Thymus (tissue), 11 donors: Measurements from ENCODE around the gene HSFX3. TPM values are rescaled to one million over a fixed set of nuclear protein-coding genes. Genes with fewer than 3 reads are reported as not detected.
"Not testable (repeated sequence)": the region's sequence is repeated elsewhere in the genome, so short reads cannot be mapped to it uniquely, and the experiment has no call there.

Experiments used
- DNase-seq, 9 donors: peaks; one replicate each; pipeline ENCODE4 v3.0.0-alpha.2; 2013; ENCODE audit warnings: low spot score in 9 of 9, low read depth in 6 of 9, missing footprints in 1 of 9
- H3K27ac ChIP-seq, 2 donors: one replicate each; pipeline ENCODE4 v1.5.1; 2013; ENCODE audit warnings: control low read depth in 1 of 2, low read depth in 1 of 2, low read length in 1 of 2, mild to moderate bottlenecking in 1 of 2, moderate library complexity in 1 of 2
- H3K27me3 ChIP-seq, 2 donors: one replicate each; pipeline ENCODE4 v1.5.1; 2013; ENCODE audit warnings: low read length in 1 of 2; ENCODE audit not compliant: control insufficient read depth in 2 of 2, insufficient read depth in 1 of 2
- H3K36me3 ChIP-seq, 2 donors: one replicate each; pipeline ENCODE4 v1.5.1; 2013; ENCODE audit warnings: low read length in 1 of 2, mild to moderate bottlenecking in 1 of 2, moderate library complexity in 1 of 2; ENCODE audit not compliant: control insufficient read depth in 2 of 2, insufficient read depth in 2 of 2
- H3K4me1 ChIP-seq, 2 donors: one replicate each; pipeline ENCODE4 v1.5.1; 2013; ENCODE audit warnings: low read length in 2 of 2; ENCODE audit not compliant: control insufficient read depth in 2 of 2, insufficient read depth in 2 of 2
- H3K4me3 ChIP-seq, 2 donors: one replicate each; pipeline ENCODE4 v1.5.1; 2013; ENCODE audit warnings: low read length in 2 of 2, control low read depth in 1 of 2, mild to moderate bottlenecking in 1 of 2
- H3K9me3 ChIP-seq, 2 donors: one replicate each; pipeline ENCODE4 v1.5.1; 2013; ENCODE audit warnings: low read length in 1 of 2, mild to moderate bottlenecking in 1 of 2; ENCODE audit not compliant: control insufficient read depth in 2 of 2, insufficient read depth in 1 of 2
- WGBS: extraction: QIAGEN DNeasy Blood & Tissue Kit; methylation state at CpG from one replicate; pipeline ENCODE4 v1.1.7; 2013; 5-methylcytosine and 5-hydroxymethylcytosine counted together
- polyA plus RNA-seq: library from polyadenylated mRNA; stranded (reverse); fragments of 200-250 nt; gene quantifications from one replicate; pipeline ENCODE4 v1.2.3, GENCODE V29; 2013
- total RNA-seq: library from RNA; stranded (reverse); fragments of 120-200 nt; gene quantifications from one replicate; pipeline ENCODE4 v1.2.4, GENCODE V29; 2013
- donor health status: healthy.

Gene HSFX3
- total and polyA plus RNA-seq, 2 donors: 0.28 to 1.6 TPM

GRCh38 chrX:149503446-149503845 is 46.3 kb downstream of the HSFX3 start:
- peaks cover 3 to 14% of the 10 kb centered on the region in 2 donors for H3K4me1 ChIP-seq
- not testable (repeated sequence) for H3K27me3 ChIP-seq, H3K27ac ChIP-seq, H3K36me3 ChIP-seq, H3K9me3 ChIP-seq, H3K4me3 ChIP-seq
- WGBS: 6% methylated on average over 3 of the region's 10 CpGs
- DNase-seq: peak in 1 of 9 donors; percentile 54

GRCh38 chrX:149502923-149503322 is 46.8 kb downstream of the HSFX3 start:
- H3K4me3 ChIP-seq, H3K9me3 ChIP-seq, H3K27ac ChIP-seq, H3K36me3 ChIP-seq, H3K27me3 ChIP-seq, DNase-seq: not testable (repeated sequence)
- WGBS: 57% methylated on average over 5 of the region's 5 CpGs
- peaks cover 3 to 14% of the 10 kb centered on the region in 2 donors for H3K4me1 ChIP-seq

- WGBS: 95% methylated on average over 5 of the region's 5 CpGs
- Histone ChIP-seq H3K4me1 (peaks cover 0 to 7% of the 10 kb centered on the region in 2 donors), H3K36me3 (peaks cover 18 to 20% of the 10 kb centered on the region in 2 donors), H3K27me3 (no peaks in the 10 kb centered on the region), H3K4me3 (no peak overlapping the region), H3K27ac (no peak overlapping the region), H3K9me3 (no peaks in the 10 kb centered on the region)
- no peak for DNase-seq
Measured at GRCh38 chrX:149499766-149500165, 50.0 kb downstream of the HSFX3 start.

GRCh38 chrX:149498767-149499166 is 51.0 kb downstream of the HSFX3 start:
- H3K36me3 ChIP-seq: peaks cover 24 to 30% of the 10 kb centered on the region in 2 donors
- over 99% methylated on average over 4 of the region's 4 CpGs for WGBS
- H3K27me3 ChIP-seq: no peaks in the 10 kb centered on the region
- no peak for DNase-seq
- peaks cover 0 to 3% of the 10 kb centered on the region in 2 donors for H3K4me1 ChIP-seq
- H3K27ac ChIP-seq: no peak overlapping the region
- no peaks in the 10 kb centered on the region for H3K9me3 ChIP-seq
- no peak overlapping the region for H3K4me3 ChIP-seq

Other genes starting within 250 kb of the HSFX3 start
- 10.3 TPM for gene IDS, start 44.6 kb downstream of the HSFX3 start, total RNA-seq
- gene IDS, start 44.6 kb downstream of the HSFX3 start, polyA plus RNA-seq: 33.5 TPM
- 18.1 TPM for gene EOLA1, start 8.9 kb downstream of the HSFX3 start, total RNA-seq
- 33.5 TPM for gene EOLA1, start 8.9 kb downstream of the HSFX3 start, polyA plus RNA-seq
- not detected for gene MAGEA9B, start 37.5 kb upstream of the HSFX3 start, total RNA-seq
- gene MAGEA9B, start 37.5 kb upstream of the HSFX3 start, polyA plus RNA-seq: 0.11 TPM
- 0.28 TPM for gene HSFX2, start 45.4 kb upstream of the HSFX3 start, total RNA-seq
- 1.1 TPM for gene HSFX2, start 45.4 kb upstream of the HSFX3 start, polyA plus RNA-seq
- 10.1 TPM for gene TMEM185A, start 81.9 kb upstream of the HSFX3 start, total RNA-seq
- 16.0 TPM for gene TMEM185A, start 81.9 kb upstream of the HSFX3 start, polyA plus RNA-seq
- gene MAGEA11, start 162.1 kb upstream of the HSFX3 start, total RNA-seq: 0.05 TPM
- gene MAGEA11, start 162.1 kb upstream of the HSFX3 start, polyA plus RNA-seq: 0.50 TPM
- 0.24 TPM for gene HSFX1, start 224.1 kb upstream of the HSFX3 start, total RNA-seq
- 0.25 TPM for gene HSFX1, start 224.1 kb upstream of the HSFX3 start, polyA plus RNA-seq
- gene MAGEA9, start 232.0 kb upstream of the HSFX3 start, total RNA-seq: not detected
- 0.02 TPM for gene MAGEA9, start 232.0 kb upstream of the HSFX3 start, polyA plus RNA-seq